SIG-M5 treated with dmso at 0.1 percent for 504 hours (cell line): ENCODE measurements around the gene SHB.

Experiments
- DNase-seq: peaks from one replicate; lab custom pipeline; 2025; ENCODE audit not compliant: unreplicated experiment; lab: John Stamatoyannopoulos, UW

The SHB gene

DNA sequence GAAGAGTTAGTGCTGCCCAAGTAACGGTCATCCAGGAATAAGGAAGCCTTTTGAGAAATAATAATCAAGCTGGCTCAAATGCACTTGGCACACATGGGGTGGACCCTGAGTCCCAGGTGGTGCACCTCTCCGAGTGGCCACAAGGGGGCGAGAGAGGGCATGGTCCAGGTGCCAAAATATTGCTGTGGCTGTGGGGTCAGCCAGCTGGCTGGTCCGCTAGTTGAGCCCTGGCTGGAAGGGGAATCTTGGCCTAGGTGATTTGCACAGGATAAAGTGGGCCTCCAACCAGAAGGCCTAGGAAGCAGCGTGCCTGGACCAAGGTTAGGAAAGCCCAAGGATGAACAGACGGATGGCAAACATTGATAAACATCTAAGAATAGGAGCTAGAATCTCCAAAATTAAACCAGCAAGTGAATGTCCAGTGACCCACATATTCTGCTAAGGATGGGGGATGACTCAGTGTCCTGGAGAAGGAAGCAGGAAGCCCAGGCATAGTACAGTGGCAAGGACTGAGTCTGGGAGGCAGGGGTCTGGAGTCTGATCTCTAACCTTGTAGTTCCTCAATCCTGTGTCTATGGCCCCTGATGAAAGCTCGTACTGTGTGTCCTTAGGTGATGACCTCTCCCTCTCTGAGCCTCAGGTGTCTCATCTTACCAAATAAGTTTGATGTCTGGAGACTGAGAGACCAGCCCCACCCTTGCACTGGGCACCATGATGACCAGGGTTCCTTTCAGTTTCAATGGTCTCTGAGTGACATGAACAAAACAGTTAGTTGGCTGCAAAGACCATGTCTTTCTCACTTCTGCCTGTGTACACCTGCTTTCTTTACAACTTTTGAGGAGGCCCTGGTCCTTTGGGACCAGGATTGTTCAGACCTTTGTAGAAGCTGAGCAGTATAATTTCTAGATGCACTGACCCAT lies 19.2 kb upstream of the SHB start:
- no peak for DNase-seq

- no peak for DNase-seq
Observed at GRCh38 chr9:38086496-38086895, 17.5 kb upstream of the SHB start.

- DNase-seq: no peak
Observed at GRCh38 chr9:38085308-38085707, 16.3 kb upstream of the SHB start.

- peak; percentile 50 for DNase-seq
Observed at GRCh38 chr9:38084556-38084880, 15.5 kb upstream of the SHB start.

DNA sequence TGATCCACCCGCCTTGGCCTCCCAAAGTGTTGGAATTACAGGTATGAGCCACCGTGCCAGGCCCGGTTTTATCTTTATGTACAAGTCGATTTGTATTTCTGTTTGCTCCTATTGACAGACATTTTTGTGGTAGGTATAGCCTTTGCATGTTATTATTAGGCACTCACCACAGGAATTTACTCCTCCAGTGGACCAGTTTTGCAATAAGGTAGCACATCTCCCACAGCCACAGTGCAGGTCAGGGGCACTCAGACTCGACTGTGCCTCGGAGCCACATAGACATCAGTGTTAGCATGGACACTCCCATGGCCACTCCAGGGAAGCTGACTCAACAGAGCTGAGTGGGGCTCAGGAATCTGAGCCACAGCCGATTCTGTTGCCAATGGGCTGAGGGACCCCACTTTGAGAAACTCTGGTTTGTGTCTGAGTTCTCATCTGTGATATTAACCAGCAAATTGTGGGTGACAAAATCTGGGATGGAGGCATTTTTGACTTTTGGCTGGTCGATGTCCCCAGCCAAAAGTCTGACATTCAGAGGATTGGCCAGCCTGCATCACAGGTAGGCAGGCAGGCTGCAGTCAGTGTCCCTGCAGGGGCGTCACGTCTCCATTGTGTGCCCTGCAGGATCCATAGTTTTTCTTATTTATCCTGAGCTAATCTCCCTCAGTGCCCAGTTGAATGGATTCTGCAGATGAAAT lies 15.0 kb upstream of the SHB start:
- no peak for DNase-seq

GRCh38 chr9:38082446-38083287 lies 13.6 kb upstream of the SHB start:
- no peak for DNase-seq

DNA sequence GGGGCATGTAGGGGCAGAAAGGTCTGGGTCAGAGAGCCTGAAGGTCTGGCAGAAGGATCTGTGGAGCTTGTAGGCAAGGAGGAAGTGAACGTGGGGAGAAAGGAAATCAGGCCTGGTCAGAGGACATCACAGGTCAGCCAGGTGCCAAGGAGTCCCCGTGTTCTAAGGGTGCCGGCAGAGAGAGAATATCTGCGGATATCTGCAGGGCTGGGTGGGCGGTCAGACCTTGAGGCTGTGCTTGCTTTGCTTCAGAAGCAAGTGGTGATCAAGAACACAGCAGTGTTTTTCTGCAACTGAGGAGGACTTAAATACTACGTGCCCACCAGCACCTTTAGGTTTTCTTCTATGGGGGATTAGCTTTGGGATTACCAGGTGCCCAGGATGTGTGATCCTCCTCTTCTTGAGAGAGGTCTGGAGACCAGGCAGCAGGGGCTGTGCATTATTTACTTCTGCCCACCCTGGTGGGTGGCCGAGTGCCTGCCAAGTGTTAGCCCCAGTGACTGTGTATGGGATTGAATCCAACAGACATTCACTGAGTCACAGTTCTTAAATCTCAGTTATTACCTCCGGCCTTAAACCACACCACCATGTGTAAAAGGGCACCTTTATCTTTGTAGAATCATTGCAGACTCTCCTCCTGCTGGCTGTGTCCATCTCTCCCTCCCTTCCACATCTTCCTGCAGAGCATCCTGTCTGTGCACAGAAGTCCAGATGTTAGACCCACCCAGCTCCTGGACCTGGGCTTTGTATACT lies 12.5 kb upstream of the SHB start:
- DNase-seq: no peak

- no peak for DNase-seq
Observed at GRCh38 chr9:38079461-38080031, 10.5 kb upstream of the SHB start.

DNA sequence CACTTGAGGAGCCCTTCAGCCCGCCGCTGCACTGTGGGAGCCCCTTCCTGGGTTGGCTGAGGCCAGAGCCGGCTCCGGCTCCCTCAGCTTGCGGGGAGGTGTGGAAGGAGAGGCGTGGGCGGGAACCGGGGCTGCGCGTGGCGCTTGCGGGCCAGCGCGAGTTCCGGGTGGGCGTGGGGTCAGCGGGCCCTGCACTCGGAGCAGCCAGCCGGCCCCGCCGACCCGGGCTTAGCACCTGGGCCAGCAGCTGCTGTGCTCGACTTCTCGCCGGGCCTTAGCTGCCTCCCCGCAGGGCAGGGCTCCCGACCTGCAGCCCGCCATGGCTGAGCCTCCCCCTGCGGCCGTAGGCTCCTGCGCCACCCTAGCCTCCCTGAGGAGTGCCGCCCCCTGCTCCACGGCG lies 6.2 kb upstream of the SHB start:
- no peak for DNase-seq

DNA sequence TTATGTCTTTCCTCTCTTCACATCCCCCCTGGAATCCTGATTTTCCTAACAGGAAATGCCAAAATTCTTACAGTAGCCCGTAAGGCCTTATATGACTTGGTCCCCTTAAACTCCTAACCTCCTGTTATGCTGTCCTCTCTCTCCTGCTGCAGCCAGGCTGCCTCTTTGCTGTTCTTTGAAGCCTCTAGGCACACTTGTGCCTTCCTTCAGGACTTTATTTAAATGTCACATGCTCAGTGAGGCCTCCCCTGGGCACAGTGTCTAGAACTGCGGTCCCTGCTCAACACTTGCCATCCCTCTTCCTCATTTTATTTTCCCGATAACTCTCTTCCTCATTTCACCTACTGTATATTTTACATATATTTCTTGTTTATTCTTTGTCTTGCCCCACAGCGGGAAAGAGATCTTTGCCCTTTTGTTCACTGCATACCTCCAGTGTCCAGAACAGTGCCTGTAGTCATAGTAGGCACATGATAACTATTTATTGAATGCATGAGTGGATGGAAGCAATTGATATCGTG lies 5.5 kb upstream of the SHB start:
- peak; percentile 19 for DNase-seq

GRCh38 chr9:38073882-38074281 lies 4.9 kb upstream of the SHB start:
- DNase-seq: no peak

DNA sequence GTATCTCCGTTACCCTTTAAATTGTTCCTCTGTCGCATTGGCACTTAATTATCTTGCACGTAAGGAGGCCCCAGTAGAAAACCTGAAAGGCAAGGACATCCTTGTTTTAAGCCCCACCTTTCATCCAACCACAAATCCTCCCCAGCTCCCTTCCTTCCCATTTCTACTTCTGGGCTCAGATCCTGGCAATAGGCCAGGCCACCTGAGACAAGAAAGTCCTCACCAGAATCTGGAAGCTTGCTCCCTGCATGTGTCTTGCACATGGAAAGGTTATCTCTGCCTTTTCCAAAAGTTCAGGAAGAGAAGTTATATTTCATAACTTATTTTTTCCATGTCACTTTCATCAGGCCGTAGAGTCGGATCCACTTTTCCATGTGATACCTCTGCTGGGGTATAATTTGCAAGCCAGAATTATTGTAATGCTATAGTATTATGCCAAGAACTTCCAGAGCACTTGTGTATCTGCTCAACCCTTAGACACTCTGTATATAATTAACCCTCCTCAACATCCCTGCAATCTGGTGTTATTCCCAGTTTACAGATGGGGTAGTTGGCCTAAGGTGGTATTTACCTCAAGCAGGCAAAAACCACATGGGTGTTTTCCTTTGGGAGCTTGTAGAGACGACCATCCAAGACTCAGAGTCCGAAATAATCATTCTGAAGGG lies 2.6 kb upstream of the SHB start:
- no peak for DNase-seq

DNA sequence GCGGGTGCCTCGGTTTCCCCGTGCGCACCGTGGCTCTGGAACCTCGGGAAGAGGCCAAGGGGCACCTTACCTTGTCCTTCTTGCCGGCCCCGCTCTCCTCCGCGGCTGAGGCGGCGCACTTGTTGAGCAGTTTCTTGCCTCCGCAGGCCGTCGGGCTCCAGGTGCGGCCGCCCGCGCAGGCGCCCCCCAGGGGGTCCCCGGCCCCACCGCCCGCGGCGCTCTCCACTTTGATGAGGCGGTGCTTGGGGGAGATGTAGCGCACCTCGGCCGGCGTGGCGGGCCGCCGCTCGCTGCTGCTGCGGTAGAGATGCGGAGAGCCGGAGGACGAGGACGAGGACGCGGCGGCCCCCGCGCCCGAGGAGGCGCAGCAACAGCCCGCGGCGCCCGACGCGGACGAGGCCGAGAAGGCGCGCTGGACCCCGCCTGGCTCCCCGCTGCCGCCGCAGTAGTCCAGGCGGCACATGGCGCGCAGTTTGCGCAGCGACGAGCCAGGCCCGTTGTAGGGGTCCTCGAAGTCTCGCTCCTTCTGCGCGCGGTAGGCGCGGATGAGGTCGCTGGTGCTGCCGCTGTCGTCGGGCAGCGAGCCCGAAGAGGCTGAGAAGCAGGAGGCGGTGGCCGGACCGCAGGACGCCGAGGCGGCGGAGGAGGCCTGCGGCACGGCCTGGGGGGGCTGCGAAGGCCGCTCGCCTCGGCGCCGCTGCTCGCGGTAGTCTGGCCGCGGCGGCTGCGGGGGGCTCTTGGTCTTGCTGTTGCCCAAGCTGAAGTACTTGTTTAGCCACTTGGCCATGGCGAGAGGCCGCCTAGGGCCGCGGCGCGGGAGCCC lies 957 bp downstream of the SHB start:
- DNase-seq: no peak

DNA sequence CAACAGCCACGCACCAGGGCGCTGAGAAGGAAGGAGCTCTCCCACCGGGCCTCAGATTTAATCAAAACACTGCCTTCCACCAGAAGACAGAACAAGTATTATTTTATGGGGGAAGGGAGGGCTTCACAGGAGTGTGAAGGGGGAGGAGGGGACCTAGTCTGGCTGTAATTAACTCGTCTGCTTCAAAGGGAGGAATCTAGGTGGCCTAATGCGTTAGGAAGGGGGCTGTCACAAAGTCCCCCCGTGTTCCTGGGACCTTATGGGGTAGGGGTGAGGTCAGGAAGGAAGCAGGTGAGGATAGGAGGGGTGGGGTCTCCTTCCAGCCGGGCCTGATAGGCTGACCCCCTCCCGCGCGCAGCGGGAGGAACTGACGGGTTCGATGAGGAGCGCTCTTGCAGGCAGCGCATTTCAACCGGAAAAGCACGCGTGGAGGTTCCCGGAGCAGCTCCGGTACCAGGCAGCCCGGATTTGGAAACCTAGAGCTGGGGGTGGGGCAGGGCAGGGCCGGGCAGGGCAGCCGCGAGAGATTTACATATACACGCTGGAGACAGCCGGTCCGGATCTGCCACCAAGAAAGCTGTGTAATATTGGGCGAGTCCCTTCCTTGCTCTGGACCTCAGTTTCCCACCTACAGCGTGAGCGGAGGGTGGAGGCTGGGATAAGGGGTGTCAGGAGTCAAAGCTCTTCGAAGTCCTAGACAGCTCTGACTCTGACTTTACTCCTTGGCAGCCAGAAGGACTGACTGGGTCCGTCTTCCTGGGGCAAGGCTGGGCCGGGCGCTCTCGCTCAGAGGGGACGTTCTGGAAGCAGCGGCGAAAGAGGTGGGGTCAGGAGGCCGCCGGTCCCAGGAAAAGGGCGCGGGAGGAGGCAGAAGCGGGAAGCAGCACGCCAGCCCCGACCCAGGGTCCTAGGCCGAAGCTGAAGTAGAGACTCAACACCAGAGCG lies 1.8 kb downstream of the SHB start:
- DNase-seq: no peak

- no peak for DNase-seq
Observed at GRCh38 chr9:38066197-38066913, 2.7 kb downstream of the SHB start.

GRCh38 chr9:38065369-38066075 lies 3.5 kb downstream of the SHB start:
- DNase-seq: no peak
